Hepatocyte (in vitro differentiated cells): ENCODE measurements around the gene PRKAR1B. TPM values are rescaled to one million over a fixed set of nuclear protein-coding genes. Genes with fewer than 3 reads are reported as not detected.

Source experiments
- DNase-seq: peaks from one replicate; pipeline ENCODE4 v3.0.0-alpha.2; 2016; ENCODE audit warnings: low spot score
- H2AFZ ChIP-seq: fragments of 200-600 bp; sonication (generic); 2 replicates; pipeline ENCODE4 v1.6.0; 2016; ENCODE audit warnings: antibody characterized with exemption, mild to moderate bottlenecking
- H3K27ac ChIP-seq: fragments of 200-600 bp; sonication (generic); 2 replicates; pipeline ENCODE4 v1.5.1; 2016; ENCODE audit warnings: mild to moderate bottlenecking
- H3K27me3 ChIP-seq: fragments of 200-600 bp; sonication (generic); 2 replicates; pipeline ENCODE4 v1.6.1; 2016
- H3K36me3 ChIP-seq: fragments of 200-600 bp; sonication (generic); replicated peaks from 2 replicates; pipeline ENCODE4 v1.5.1; 2016; ENCODE audit warnings: low read depth; ENCODE audit not compliant: insufficient read depth
- H3K4me1 ChIP-seq: fragments of 200-600 bp; sonication (generic); 2 replicates; pipeline ENCODE4 v1.5.1; 2016; ENCODE audit warnings: mild to moderate bottlenecking, moderate library complexity; ENCODE audit not compliant: insufficient read depth
- H3K4me2 ChIP-seq: fragments of 200-600 bp; sonication (generic); 2 replicates; pipeline ENCODE4 v1.6.0; 2016
- H3K4me3 ChIP-seq: fragments of 200-600 bp; sonication (generic); 2 replicates; pipeline ENCODE4 v1.5.1; 2016; ENCODE audit warnings: mild to moderate bottlenecking
- H3K79me2 ChIP-seq: fragments of 200-600 bp; sonication (generic); 2 replicates; pipeline ENCODE4 v1.6.0; 2017; ENCODE audit warnings: mild to moderate bottlenecking
- H3K9me2 ChIP-seq: fragments of 200-600 bp; sonication (generic); replicated peaks from 2 replicates; pipeline ENCODE4 v1.6.0; 2017; ENCODE audit warnings: mild to moderate bottlenecking; ENCODE audit not compliant: insufficient read depth
- H3K9me3 ChIP-seq: fragments of 200-600 bp; sonication (generic); 2 replicates; pipeline ENCODE4 v1.5.1; 2016; ENCODE audit warnings: low read depth, mild to moderate bottlenecking
- H4K20me1 ChIP-seq: fragments of 200-600 bp; sonication (generic); 2 replicates; pipeline ENCODE4 v1.6.0; 2016; ENCODE audit warnings: mild to moderate bottlenecking; ENCODE audit not compliant: insufficient read depth, poor library complexity, severe bottlenecking
- CTCF ChIP-seq: fragments of 200-600 bp; sonication (generic); IDR thresholded peaks from 2 replicates; pipeline ENCODE4 v1.5.1; 2016; ENCODE audit warnings: antibody characterized with exemption, mild to moderate bottlenecking; ENCODE audit not compliant: poor library complexity
- EZH2 ChIP-seq: fragments of 200-600 bp; sonication (generic); IDR thresholded peaks from 2 replicates; pipeline ENCODE4 v1.6.1; 2016; ENCODE audit warnings: antibody characterized with exemption, mild to moderate bottlenecking, borderline replicate concordance
- EZH2phosphoT487 ChIP-seq: fragments of 200-600 bp; sonication (generic); IDR thresholded peaks from one replicate; pipeline ENCODE4 v1.6.1; 2018; ENCODE audit warnings: antibody characterized with exemption, mild to moderate bottlenecking, low read depth, moderate library complexity; ENCODE audit not compliant: unreplicated experiment, severe bottlenecking
- WGBS: methylation state at CpG from one replicate; pipeline ENCODE4 v1.1.6; 2016; ENCODE audit warnings: low lambda C conversion rate; ENCODE audit errors: missing lambda C conversion rate; 5-methylcytosine and 5-hydroxymethylcytosine counted together
- polyA plus RNA-seq: library from polyadenylated mRNA; unstranded; fragments of >200 nt; fragmentation: Nextera tagmentation; extraction: Ambion mirVana; gene quantifications from 2 replicates; pipeline ENCODE4 v1.2.1, GENCODE V29; 2016
- total RNA-seq: library from RNA; depleted of rRNA; stranded (reverse); fragments of >200 nt; gene quantifications from 2 replicates; pipeline ENCODE4 v1.2.3, GENCODE V29; 2014

PRKAR1B gene
- total and polyA plus RNA-seq, 2 experiments from 2014 or later: 16.6 to 28.7 TPM

- no peaks in the 10 kb centered on the region for H3K79me2 ChIP-seq
- TF ChIP-seq EZH2phosphoT487: no peak
- TF ChIP-seq EZH2: no peak
- H3K27me3 ChIP-seq: no peaks in the 10 kb centered on the region
- H3K4me1 ChIP-seq: no peaks in the 10 kb centered on the region
- no peak overlapping the region for H2AFZ ChIP-seq
- no peak overlapping the region for H3K4me3 ChIP-seq
- no peaks in the 10 kb centered on the region for H3K9me3 ChIP-seq
- no peaks in the 10 kb centered on the region for H3K9me2 ChIP-seq
- DNase-seq: no peak
- H4K20me1 ChIP-seq: no peaks in the 10 kb centered on the region
- no peak overlapping the region for H3K27ac ChIP-seq
- no peaks in the 10 kb centered on the region for H3K36me3 ChIP-seq
- no peak overlapping the region for H3K4me2 ChIP-seq
- WGBS: 94% methylated on average over 17 of the region's 17 CpGs
Measured at GRCh38 chr7:631291-631711, 95.8 kb downstream of the PRKAR1B start.

- TF ChIP-seq CTCF (no peak), EZH2phosphoT487 (no peak), EZH2 (no peak)
- Histone ChIP-seq H3K9me3 (no peaks in the 10 kb centered on the region), H3K27ac (no peak overlapping the region), H3K4me1 (no peaks in the 10 kb centered on the region), H3K4me2 (no peak overlapping the region), H4K20me1 (no peaks in the 10 kb centered on the region), H2AFZ (no peak overlapping the region), H3K79me2 (no peaks in the 10 kb centered on the region), H3K9me2 (no peaks in the 10 kb centered on the region), H3K4me3 (no peak overlapping the region), H3K27me3 (no peaks in the 10 kb centered on the region), H3K36me3 (no peaks in the 10 kb centered on the region)
- no peak for DNase-seq
- WGBS: 82% methylated on average over 5 of the region's 5 CpGs
Measured at GRCh38 chr7:630539-630938, 96.5 kb downstream of the PRKAR1B start.

- Histone ChIP-seq H2AFZ (no peak overlapping the region), H3K27ac (no peak overlapping the region), H3K9me2 (no peaks in the 10 kb centered on the region), H3K4me3 (no peak overlapping the region), H3K4me2 (no peak overlapping the region), H4K20me1 (no peaks in the 10 kb centered on the region), H3K79me2 (no peaks in the 10 kb centered on the region), H3K4me1 (no peaks in the 10 kb centered on the region), H3K9me3 (no peaks in the 10 kb centered on the region), H3K36me3 (no peaks in the 10 kb centered on the region), H3K27me3 (no peaks in the 10 kb centered on the region)
- TF ChIP-seq EZH2phosphoT487: no peak
- no peak for DNase-seq
- 95% methylated on average over 11 of the region's 12 CpGs for WGBS
Measured at GRCh38 chr7:630111-630511, 97.0 kb downstream of the PRKAR1B start.

- Histone ChIP-seq H4K20me1 (no peaks in the 10 kb centered on the region), H3K4me3 (no peak overlapping the region), H3K9me3 (no peaks in the 10 kb centered on the region), H2AFZ (no peak overlapping the region), H3K9me2 (no peaks in the 10 kb centered on the region), H3K27me3 (no peaks in the 10 kb centered on the region), H3K36me3 (no peaks in the 10 kb centered on the region), H3K4me1 (no peaks in the 10 kb centered on the region), H3K4me2 (no peak overlapping the region), H3K27ac (no peak overlapping the region), H3K79me2 (no peaks in the 10 kb centered on the region)
- DNase-seq: no peak
- WGBS: 97% methylated on average over 8 of the region's 19 CpGs
- TF ChIP-seq EZH2phosphoT487: no peak
Measured at GRCh38 chr7:628826-629225, 98.3 kb downstream of the PRKAR1B start.

GRCh38 chr7:628402-628763 is 98.7 kb downstream of the PRKAR1B start:
- Histone ChIP-seq H3K4me1 (no peaks in the 10 kb centered on the region), H3K9me2 (no peaks in the 10 kb centered on the region), H3K79me2 (no peaks in the 10 kb centered on the region), H3K9me3 (no peaks in the 10 kb centered on the region), H3K27me3 (no peaks in the 10 kb centered on the region), H3K4me3 (no peak overlapping the region), H3K27ac (no peak overlapping the region), H3K4me2 (no peak overlapping the region), H2AFZ (no peak overlapping the region), H3K36me3 (no peaks in the 10 kb centered on the region), H4K20me1 (no peaks in the 10 kb centered on the region)
- 96% methylated on average over 12 of the region's 13 CpGs for WGBS
- DNase-seq: no peak
- no peak for TF ChIP-seq CTCF
- TF ChIP-seq EZH2: no peak
- TF ChIP-seq EZH2phosphoT487: no peak
